Left lung (tissue), 10 donors: Measurements from ENCODE around the gene ADAM12. TPM values are rescaled to one million over a fixed set of nuclear protein-coding genes. Genes with fewer than 3 reads are reported as not detected.
"Not testable (repeated sequence)": the region's sequence is repeated elsewhere in the genome, so short reads cannot be mapped to it uniquely, and the experiment has no call there.

Source experiments
- ATAC-seq: fragments of 200-7000 bp; cut with Tn5 transposase; one replicate; pipeline ENCODE4 v1.9.1; 2020; ENCODE audit warnings: moderate library complexity
- DNase-seq, 4 donors: peaks; one replicate each; pipeline ENCODE4 v3.0.0-alpha.2; 2013 to 2020
- H3K27ac ChIP-seq, 2 donors: fragments of 200-600 bp; sonication (generic) in 1 of 2; one replicate each; pipeline versions ENCODE4 v1.5.0 to v1.8.0; 2020 to 2021
- H3K27me3 ChIP-seq, 2 donors: fragments of 200-600 bp; sonication (generic) in 1 of 2; one replicate each; pipeline versions ENCODE4 v1.5.0 to v1.8.0; 2020 to 2021
- H3K36me3 ChIP-seq, 2 donors: fragments of 200-600 bp; sonication (generic) in 1 of 2; one replicate each; pipeline versions ENCODE4 v1.5.0 to v1.8.0; 2020 to 2021
- H3K4me1 ChIP-seq, 2 donors: fragments of 200-600 bp; one replicate each; pipeline ENCODE4 v1.8.0; 2021
- H3K4me3 ChIP-seq, 2 donors: fragments of 200-600 bp; sonication (generic) in 1 of 2; one replicate each; pipeline versions ENCODE4 v1.5.0 to v1.8.0; 2020 to 2021; ENCODE audit warnings: mild to moderate bottlenecking in 1 of 2
- H3K9me3 ChIP-seq, 2 donors: fragments of 200-600 bp; sonication (generic) in 1 of 2; one replicate each; pipeline versions ENCODE4 v1.5.0 to v1.8.0; 2020 to 2021
- intact Hi-C, 2 donors: fragments of 100-400 bp; cut with DNase I; formaldehyde crosslinking; loops; one replicate each; pipeline versions ENCODE4 v1.11.2 to v1.14.2; 2022
- polyA plus RNA-seq, 6 donors: library from polyadenylated mRNA; unstranded; fragments of 120-200 nt; gene quantifications; one replicate each; pipeline ENCODE4 v1.2.1, GENCODE V29; 2013; ENCODE audit not compliant: insufficient read length in 6 of 6
- total RNA-seq, 2 donors: library from RNA; stranded (reverse); fragmentation: NEBNext Ultra II Directional; extraction: Animal tissue kit (Norgen Biotek cat#: 25700); gene quantifications; one replicate each; pipeline ENCODE4 v1.2.1, GENCODE V29; 2021
- TF ChIP-seq, protein P1 (sequence below), 2 donors: fragments of 200-600 bp; sonication (generic) in 1 of 2; IDR thresholded peaks; one replicate each; pipeline versions ENCODE4 v1.5.0 to v1.8.0; 2021; ENCODE audit warnings: antibody characterized with exemption in 2 of 2
- donor health status: DM: no; HTN: yes; CAD: no.
- donor health status: DM: no; HTN: no; CAD: no.

The ADAM12 gene
- total and polyA plus RNA-seq, 8 donors = 2.6 to 22.4 (median 10.7) TPM

DNA sequence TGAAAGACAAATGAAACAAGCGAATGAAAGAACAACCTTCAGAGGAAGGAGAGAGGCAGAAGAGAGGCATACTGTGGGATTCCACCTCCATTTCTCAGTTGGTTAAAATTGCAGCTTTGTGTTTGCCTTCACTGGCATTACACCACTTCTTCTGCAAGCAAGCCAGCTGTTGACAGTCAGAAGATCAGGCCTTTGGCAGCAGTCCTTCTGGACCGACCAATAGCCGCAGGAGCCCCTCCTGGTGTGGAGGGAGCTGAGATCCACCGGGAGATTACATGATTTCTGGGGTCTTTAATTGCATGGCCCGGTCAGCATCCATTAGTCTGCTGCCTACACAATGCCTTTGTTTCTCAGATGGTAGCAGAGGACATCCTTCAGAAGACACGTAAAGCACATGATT, 206.7 kb downstream of the ADAM12 start:
- no peak for ATAC-seq
- Histone ChIP-seq H3K4me1 (no peaks in the 10 kb centered on the region), H3K4me3 (no peak overlapping the region), H3K27ac (no peak overlapping the region), H3K27me3 (no peaks in the 10 kb centered on the region), H3K9me3 (no peaks in the 10 kb centered on the region), H3K36me3 (no peaks in the 10 kb centered on the region)
- DNase-seq = peak in 1 of 4 donors; percentile 37
- TF ChIP-seq, protein P1, sequence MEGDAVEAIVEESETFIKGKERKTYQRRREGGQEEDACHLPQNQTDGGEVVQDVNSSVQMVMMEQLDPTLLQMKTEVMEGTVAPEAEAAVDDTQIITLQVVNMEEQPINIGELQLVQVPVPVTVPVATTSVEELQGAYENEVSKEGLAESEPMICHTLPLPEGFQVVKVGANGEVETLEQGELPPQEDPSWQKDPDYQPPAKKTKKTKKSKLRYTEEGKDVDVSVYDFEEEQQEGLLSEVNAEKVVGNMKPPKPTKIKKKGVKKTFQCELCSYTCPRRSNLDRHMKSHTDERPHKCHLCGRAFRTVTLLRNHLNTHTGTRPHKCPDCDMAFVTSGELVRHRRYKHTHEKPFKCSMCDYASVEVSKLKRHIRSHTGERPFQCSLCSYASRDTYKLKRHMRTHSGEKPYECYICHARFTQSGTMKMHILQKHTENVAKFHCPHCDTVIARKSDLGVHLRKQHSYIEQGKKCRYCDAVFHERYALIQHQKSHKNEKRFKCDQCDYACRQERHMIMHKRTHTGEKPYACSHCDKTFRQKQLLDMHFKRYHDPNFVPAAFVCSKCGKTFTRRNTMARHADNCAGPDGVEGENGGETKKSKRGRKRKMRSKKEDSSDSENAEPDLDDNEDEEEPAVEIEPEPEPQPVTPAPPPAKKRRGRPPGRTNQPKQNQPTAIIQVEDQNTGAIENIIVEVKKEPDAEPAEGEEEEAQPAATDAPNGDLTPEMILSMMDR (IDR thresholded peaks at IDR 0.05) = no peak
- intact Hi-C loops = no loop called here

DNA sequence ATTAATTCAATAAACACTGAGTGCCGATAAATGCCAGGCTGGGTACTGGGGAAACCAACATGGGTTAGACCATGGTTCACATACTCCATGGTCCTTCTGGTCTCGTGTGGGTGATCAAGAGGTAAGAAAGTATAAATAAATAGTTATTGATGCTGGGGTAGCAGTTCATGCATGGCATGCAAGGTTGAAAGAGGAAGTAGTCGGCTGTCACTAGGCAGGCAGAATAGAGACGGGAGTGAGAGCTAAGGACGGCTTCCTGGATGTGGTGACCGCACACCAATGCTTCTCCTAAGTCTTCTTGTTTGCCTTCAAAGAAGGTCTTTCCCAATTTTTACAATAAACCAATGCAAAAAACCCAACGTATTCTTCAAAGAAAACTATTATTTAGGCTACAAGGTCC, 208.6 kb downstream of the ADAM12 start:
- Histone ChIP-seq H3K4me3 (no peak overlapping the region), H3K4me1 (no peaks in the 10 kb centered on the region), H3K36me3 (no peaks in the 10 kb centered on the region), H3K27me3 (no peaks in the 10 kb centered on the region), H3K9me3 (no peaks in the 10 kb centered on the region), H3K27ac (no peak overlapping the region)
- TF ChIP-seq, protein P1 (IDR thresholded peaks at IDR 0.05) = no peak
- intact Hi-C loops = no loop called here
- ATAC-seq = no peak
- DNase-seq = no peak

DNA sequence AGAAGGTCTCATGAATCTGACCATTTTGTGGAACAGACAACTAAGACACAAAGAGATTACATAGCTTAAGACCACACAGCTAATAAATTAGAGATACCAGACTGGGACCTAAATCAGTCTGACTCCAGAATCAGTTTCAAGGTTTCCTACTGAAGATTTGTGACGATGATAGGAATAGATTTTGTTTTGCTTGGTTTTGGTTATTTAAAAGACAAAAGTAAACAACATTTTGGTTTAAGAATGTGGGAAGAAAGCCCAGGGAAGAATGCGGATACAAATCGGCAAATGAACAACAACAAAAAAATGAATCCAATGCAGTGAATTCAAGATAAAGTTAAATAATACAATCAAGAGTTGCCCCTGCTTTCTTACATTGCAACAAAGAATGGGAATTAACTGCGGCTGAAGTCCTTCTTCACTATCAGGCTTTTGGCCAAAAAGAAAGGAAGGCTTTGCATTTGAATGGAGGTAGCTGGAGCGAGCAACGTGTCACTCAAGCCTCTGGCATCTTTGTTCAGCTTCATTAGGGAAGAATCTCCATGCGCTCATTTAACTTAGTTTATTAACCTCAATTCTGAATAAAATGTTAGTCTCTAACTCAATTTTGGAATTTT, 210.8 kb downstream of the ADAM12 start:
- Histone ChIP-seq H3K4me3 (no peak overlapping the region), H3K27ac (no peak overlapping the region), H3K4me1 (no peaks in the 10 kb centered on the region), H3K36me3 (no peaks in the 10 kb centered on the region), H3K27me3 (no peaks in the 10 kb centered on the region), H3K9me3 (no peaks in the 10 kb centered on the region)
- ATAC-seq (no peak), DNase-seq (no peak)
- intact Hi-C loops = no loop called here
- TF ChIP-seq, protein P1 (IDR thresholded peaks at IDR 0.05) = no peak

DNA sequence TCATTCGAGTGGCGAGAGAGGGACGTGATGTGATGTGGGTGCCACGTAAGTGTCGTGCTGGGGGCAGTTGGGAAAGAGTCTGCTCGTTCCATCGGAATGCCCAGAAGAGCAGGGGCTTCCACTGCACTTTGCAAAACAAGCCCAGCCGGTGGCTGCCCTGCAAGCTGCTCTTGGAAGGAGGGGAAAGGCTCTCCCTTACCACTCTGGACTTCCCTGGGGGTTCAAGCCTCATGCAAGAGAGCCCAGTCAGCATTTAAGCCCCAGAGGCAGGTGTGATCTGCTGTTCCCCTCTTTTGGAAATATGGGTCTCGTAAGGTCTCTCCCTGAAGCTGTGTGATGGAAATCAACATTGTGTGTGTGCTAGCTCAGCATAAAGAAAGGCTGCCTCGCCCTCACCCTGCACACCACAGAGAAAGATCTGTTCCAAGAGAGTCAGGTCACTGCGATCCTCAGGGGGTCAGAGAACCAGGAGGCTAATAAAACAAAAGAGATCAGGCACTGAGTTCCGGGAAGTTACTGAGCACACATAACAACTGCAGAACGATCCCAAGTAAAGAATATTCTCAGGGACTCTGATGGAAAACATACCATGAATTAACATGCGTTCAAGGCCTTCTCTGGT, 212.5 kb downstream of the ADAM12 start:
- Histone ChIP-seq H3K4me3 (no peak overlapping the region), H3K36me3 (no peaks in the 10 kb centered on the region), H3K27me3 (no peaks in the 10 kb centered on the region), H3K4me1 (no peaks in the 10 kb centered on the region), H3K9me3 (no peaks in the 10 kb centered on the region), H3K27ac (no peak overlapping the region)
- TF ChIP-seq, protein P1 (IDR thresholded peaks at IDR 0.05) = no peak
- intact Hi-C loops = no loop called here
- ATAC-seq (no peak), DNase-seq (no peak)

DNA sequence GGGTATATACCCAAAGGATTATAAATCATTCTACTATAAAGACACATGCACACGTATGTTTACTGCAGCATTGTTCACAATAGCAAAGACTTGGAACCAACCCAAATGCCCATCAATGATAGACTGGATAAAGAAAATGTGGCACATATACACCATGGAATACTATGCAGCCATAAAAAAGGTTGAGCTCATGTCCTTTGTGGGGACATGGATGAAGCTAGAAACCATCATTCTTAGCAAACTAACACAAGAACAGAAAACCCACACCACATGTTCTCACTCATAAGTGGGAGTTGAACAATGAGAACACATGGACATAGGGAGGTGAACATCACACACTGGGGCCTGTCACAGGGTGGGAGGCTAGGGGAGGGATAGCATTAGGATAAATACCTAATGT, 215.5 kb downstream of the ADAM12 start:
- H3K4me1 ChIP-seq, DNase-seq, H3K27me3 ChIP-seq, intact Hi-C loops, H3K9me3 ChIP-seq, H3K36me3 ChIP-seq, H3K4me3 ChIP-seq, ATAC-seq, H3K27ac ChIP-seq: not testable (repeated sequence)

DNA sequence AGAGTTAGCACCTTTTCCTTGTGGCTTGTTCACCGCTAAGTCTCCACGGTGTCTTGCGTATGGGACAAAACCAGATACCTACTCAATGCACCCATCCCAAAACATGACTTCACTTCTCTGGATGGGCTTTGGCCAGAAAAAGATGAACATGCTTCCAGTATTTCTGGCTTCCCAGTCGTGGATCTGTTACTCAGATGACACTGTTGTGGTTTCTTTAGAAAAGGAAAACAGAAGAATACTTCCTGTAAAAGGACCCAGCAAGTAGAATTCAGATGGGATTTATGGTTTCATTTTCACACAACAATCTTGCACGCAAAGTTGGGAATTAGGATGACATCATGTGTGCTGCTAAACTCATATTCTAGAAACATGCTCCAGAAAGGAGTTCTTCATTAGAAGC, 216.7 kb downstream of the ADAM12 start:
- H3K36me3 ChIP-seq = no peaks in the 10 kb centered on the region
- no peaks in the 10 kb centered on the region for H3K4me1 ChIP-seq
- intact Hi-C loops = no loop called here
- peak overlapping the region in 1 of 2 donors; percentile 46 for H3K27ac ChIP-seq
- no peak for DNase-seq
- no peaks in the 10 kb centered on the region for H3K9me3 ChIP-seq
- H3K4me3 ChIP-seq = no peak overlapping the region
- TF ChIP-seq, protein P1 (IDR thresholded peaks at IDR 0.05) = no peak
- ATAC-seq = no peak
- H3K27me3 ChIP-seq = no peaks in the 10 kb centered on the region
